Body of pancreas (tissue), 4 donors: Measurements from ENCODE around the gene LRRK1.

Experiments used
- POLR2A ChIP-seq, 3 donors: fragments of 450-650 bp; IDR thresholded peaks; one replicate each; pipeline ENCODE4 v1.6.1; 2016; ENCODE audit warnings: antibody characterized with exemption in 3 of 3, mild to moderate bottlenecking in 2 of 3
- TF ChIP-seq, protein P1 (sequence below), 7 experiments: fragments of 450-650 bp in 4 of 7; fragments of 200-600 bp in 3 of 7; sonication (generic) in 3 of 7; IDR thresholded peaks; one replicate each; pipeline ENCODE4 v1.5.1; 2016 to 2019; ENCODE audit warnings: antibody characterized with exemption in 7 of 7

DNA sequence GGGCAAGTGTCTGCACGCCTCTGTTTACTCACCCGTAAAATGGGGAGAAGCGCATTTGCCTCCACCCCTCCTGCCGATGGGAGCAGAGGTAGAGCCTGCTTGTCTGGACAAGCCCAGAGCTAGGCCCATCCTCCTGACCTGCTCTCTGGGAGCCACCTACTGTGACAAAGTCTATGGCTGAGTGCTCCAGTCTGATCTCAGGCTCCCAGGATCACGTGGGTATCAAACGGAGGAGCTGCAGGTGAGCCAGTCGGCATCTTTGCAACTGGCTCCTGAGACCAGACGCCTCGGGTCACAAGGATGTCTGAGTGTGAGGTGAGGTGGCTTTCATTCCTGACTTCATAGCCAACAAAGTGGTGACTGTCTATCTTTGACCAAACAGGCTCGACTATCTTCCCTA, 41.6 kb upstream of the LRRK1 start:
- TF ChIP-seq, protein P1, sequence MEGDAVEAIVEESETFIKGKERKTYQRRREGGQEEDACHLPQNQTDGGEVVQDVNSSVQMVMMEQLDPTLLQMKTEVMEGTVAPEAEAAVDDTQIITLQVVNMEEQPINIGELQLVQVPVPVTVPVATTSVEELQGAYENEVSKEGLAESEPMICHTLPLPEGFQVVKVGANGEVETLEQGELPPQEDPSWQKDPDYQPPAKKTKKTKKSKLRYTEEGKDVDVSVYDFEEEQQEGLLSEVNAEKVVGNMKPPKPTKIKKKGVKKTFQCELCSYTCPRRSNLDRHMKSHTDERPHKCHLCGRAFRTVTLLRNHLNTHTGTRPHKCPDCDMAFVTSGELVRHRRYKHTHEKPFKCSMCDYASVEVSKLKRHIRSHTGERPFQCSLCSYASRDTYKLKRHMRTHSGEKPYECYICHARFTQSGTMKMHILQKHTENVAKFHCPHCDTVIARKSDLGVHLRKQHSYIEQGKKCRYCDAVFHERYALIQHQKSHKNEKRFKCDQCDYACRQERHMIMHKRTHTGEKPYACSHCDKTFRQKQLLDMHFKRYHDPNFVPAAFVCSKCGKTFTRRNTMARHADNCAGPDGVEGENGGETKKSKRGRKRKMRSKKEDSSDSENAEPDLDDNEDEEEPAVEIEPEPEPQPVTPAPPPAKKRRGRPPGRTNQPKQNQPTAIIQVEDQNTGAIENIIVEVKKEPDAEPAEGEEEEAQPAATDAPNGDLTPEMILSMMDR (IDR thresholded peaks at IDR 0.05) = no peak
- no peak for TF ChIP-seq POLR2A (IDR thresholded peaks at IDR 0.05)
